ENCODE results near the gene SP6. TPM values are rescaled to one million over a fixed set of nuclear protein-coding genes. Genes with fewer than 3 reads are reported as not detected.

Gene SP6
- polyA plus RNA-seq, 4 donors, result 1.6 to 4.9 (median 3.1) TPM

GRCh38 chr17:47810901-47811635, 39.9 kb downstream of the SP6 start:
- Histone ChIP-seq H3K9me3 (ENCODE audit: control insufficient read depth in 2 of 2, insufficient read depth in 1 of 2, low read depth in 1 of 2, low read length in 1 of 2) (no peaks in the 10 kb centered on the region), H3K4me3 (ENCODE audit: low read depth in 1 of 3, low read length in 3 of 3) (no peak overlapping the region), H3K4me1 (ENCODE audit: control insufficient read depth in 3 of 3, insufficient read depth in 2 of 3, low read depth in 1 of 3, low read length in 2 of 3) (peaks cover 0 to 19% (median 1%) of the 10 kb centered on the region in 3 donors), H3K36me3 (ENCODE audit: control insufficient read depth in 3 of 3, insufficient read depth in 2 of 3, low read depth in 1 of 3, low read length in 3 of 3) (peaks cover 7 to 86% (median 43%) of the 10 kb centered on the region in 3 donors), H3K27me3 (ENCODE audit: control insufficient read depth in 3 of 3, insufficient read depth in 3 of 3, low read length in 3 of 3) (no peaks in the 10 kb centered on the region), H3K27ac (ENCODE audit: low read depth in 1 of 3, low read length in 2 of 3) (peak overlapping the region; percentile 18 to 87 (median 81))
- WGBS, 3 donors, result 16 to 68% (median 48%) methylated on average over 9 of the region's 9 CpGs
- DNase-seq (peak in 1 of 2 donors; percentile 73), FAIRE-seq (no peak)

- H3K9me3 ChIP-seq (ENCODE audit: control insufficient read depth in 2 of 2, insufficient read depth in 1 of 2, low read depth in 1 of 2, low read length in 1 of 2), result no peaks in the 10 kb centered on the region
- H3K36me3 ChIP-seq (ENCODE audit: control insufficient read depth in 3 of 3, insufficient read depth in 2 of 3, low read depth in 1 of 3, low read length in 3 of 3), result peaks cover 3 to 79% (median 36%) of the 10 kb centered on the region in 3 donors
- H3K4me1 ChIP-seq (ENCODE audit: control insufficient read depth in 3 of 3, insufficient read depth in 2 of 3, low read depth in 1 of 3, low read length in 2 of 3), result peaks cover 0 to 19% (median 1%) of the 10 kb centered on the region in 3 donors
- H3K4me3 ChIP-seq (ENCODE audit: low read depth in 1 of 3, low read length in 3 of 3), result no peak overlapping the region
- DNase-seq (peak; percentile 91 to 97), FAIRE-seq (no peak)
- peak overlapping the region; percentile 18 to 87 (median 81) for H3K27ac ChIP-seq (ENCODE audit: low read depth in 1 of 3, low read length in 2 of 3)
- no peaks in the 10 kb centered on the region for H3K27me3 ChIP-seq (ENCODE audit: control insufficient read depth in 3 of 3, insufficient read depth in 3 of 3, low read length in 3 of 3)
- 13 to 46% (median 31%) methylated on average over 10 of the region's 10 CpGs for WGBS, 3 donors
These were observed 40.7 kb downstream of the SP6 start for GRCh38 chr17:47810200-47810821.

- no peak for FAIRE-seq
- Histone ChIP-seq H3K9me3 (ENCODE audit: control insufficient read depth in 2 of 2, insufficient read depth in 1 of 2, low read depth in 1 of 2, low read length in 1 of 2) (no peaks in the 10 kb centered on the region), H3K27me3 (ENCODE audit: control insufficient read depth in 3 of 3, insufficient read depth in 3 of 3, low read length in 3 of 3) (no peaks in the 10 kb centered on the region), H3K4me1 (ENCODE audit: control insufficient read depth in 3 of 3, insufficient read depth in 2 of 3, low read depth in 1 of 3, low read length in 2 of 3) (peaks cover 0 to 19% (median 1%) of the 10 kb centered on the region in 3 donors), H3K36me3 (ENCODE audit: control insufficient read depth in 3 of 3, insufficient read depth in 2 of 3, low read depth in 1 of 3, low read length in 3 of 3) (peaks cover 3 to 65% (median 23%) of the 10 kb centered on the region in 3 donors), H3K4me3 (ENCODE audit: low read depth in 1 of 3, low read length in 3 of 3) (no peak overlapping the region), H3K27ac (ENCODE audit: low read depth in 1 of 3, low read length in 2 of 3) (no peak overlapping the region)
- DNase-seq, result no peak
- 89 to 94% (median 90%) methylated on average over 22 of the region's 22 CpGs for WGBS, 3 donors
These were observed 42.0 kb downstream of the SP6 start for GRCh38 chr17:47808830-47809480.

GRCh38 chr17:47808036-47808829, 42.7 kb downstream of the SP6 start:
- H3K36me3 ChIP-seq (ENCODE audit: control insufficient read depth in 3 of 3, insufficient read depth in 2 of 3, low read depth in 1 of 3, low read length in 3 of 3), result peaks cover 3 to 58% (median 21%) of the 10 kb centered on the region in 3 donors
- no peak for DNase-seq
- H3K27ac ChIP-seq (ENCODE audit: low read depth in 1 of 3, low read length in 2 of 3), result no peak overlapping the region
- H3K4me3 ChIP-seq (ENCODE audit: low read depth in 1 of 3, low read length in 3 of 3), result no peak overlapping the region
- peaks cover 0 to 19% (median 1%) of the 10 kb centered on the region in 3 donors for H3K4me1 ChIP-seq (ENCODE audit: control insufficient read depth in 3 of 3, insufficient read depth in 2 of 3, low read depth in 1 of 3, low read length in 2 of 3)
- no peaks in the 10 kb centered on the region for H3K9me3 ChIP-seq (ENCODE audit: control insufficient read depth in 2 of 2, insufficient read depth in 1 of 2, low read depth in 1 of 2, low read length in 1 of 2)
- no peak for FAIRE-seq
- WGBS, 3 donors, result 89 to 95% (median 90%) methylated on average over 19 to 20 of the region's 20 CpGs
- no peaks in the 10 kb centered on the region for H3K27me3 ChIP-seq (ENCODE audit: control insufficient read depth in 3 of 3, insufficient read depth in 3 of 3, low read length in 3 of 3)

- no peak overlapping the region for H3K4me3 ChIP-seq (ENCODE audit: low read depth in 1 of 3, low read length in 3 of 3)
- H3K4me1 ChIP-seq (ENCODE audit: control insufficient read depth in 3 of 3, insufficient read depth in 2 of 3, low read depth in 1 of 3, low read length in 2 of 3), result peaks cover 0 to 19% (median 1%) of the 10 kb centered on the region in 3 donors
- FAIRE-seq (no peak), DNase-seq (no peak)
- H3K36me3 ChIP-seq (ENCODE audit: control insufficient read depth in 3 of 3, insufficient read depth in 2 of 3, low read depth in 1 of 3, low read length in 3 of 3), result peaks cover 3 to 50% (median 17%) of the 10 kb centered on the region in 3 donors
- H3K27ac ChIP-seq (ENCODE audit: low read depth in 1 of 3, low read length in 2 of 3), result no peak overlapping the region
- no peaks in the 10 kb centered on the region for H3K9me3 ChIP-seq (ENCODE audit: control insufficient read depth in 2 of 2, insufficient read depth in 1 of 2, low read depth in 1 of 2, low read length in 1 of 2)
- WGBS, 3 donors, result 84 to 99% (median 93%) methylated on average over 10 to 11 of the region's 11 CpGs
- H3K27me3 ChIP-seq (ENCODE audit: control insufficient read depth in 3 of 3, insufficient read depth in 3 of 3, low read length in 3 of 3), result no peaks in the 10 kb centered on the region
These were observed 43.5 kb downstream of the SP6 start for GRCh38 chr17:47807421-47807820.

DNA sequence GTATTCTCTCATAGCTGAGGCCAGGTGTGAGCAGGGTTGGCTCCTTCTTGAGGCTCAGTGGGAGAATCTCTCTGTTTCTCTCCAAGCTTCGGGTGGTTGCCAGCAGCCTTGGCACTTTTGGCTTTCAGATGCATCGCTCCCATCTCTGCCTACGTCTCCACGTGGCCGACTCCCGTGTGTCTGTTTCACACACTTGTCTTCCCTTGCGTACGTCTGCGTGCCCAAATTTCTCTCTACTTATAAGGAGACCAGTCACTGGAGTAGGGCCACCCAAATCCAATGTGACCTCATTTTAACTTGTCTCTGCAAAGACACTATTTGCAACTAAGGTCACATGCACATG, 44.1 kb downstream of the SP6 start:
- Histone ChIP-seq H3K4me3 (ENCODE audit: low read depth in 1 of 3, low read length in 3 of 3) (no peak overlapping the region), H3K27me3 (ENCODE audit: control insufficient read depth in 3 of 3, insufficient read depth in 3 of 3, low read length in 3 of 3) (no peaks in the 10 kb centered on the region), H3K27ac (ENCODE audit: low read depth in 1 of 3, low read length in 2 of 3) (no peak overlapping the region), H3K9me3 (ENCODE audit: control insufficient read depth in 2 of 2, insufficient read depth in 1 of 2, low read depth in 1 of 2, low read length in 1 of 2) (no peaks in the 10 kb centered on the region), H3K4me1 (ENCODE audit: control insufficient read depth in 3 of 3, insufficient read depth in 2 of 3, low read depth in 1 of 3, low read length in 2 of 3) (peaks cover 0 to 19% (median 1%) of the 10 kb centered on the region in 3 donors), H3K36me3 (ENCODE audit: control insufficient read depth in 3 of 3, insufficient read depth in 2 of 3, low read depth in 1 of 3, low read length in 3 of 3) (peaks cover 3 to 46% (median 17%) of the 10 kb centered on the region in 3 donors)
- FAIRE-seq (no peak), DNase-seq (no peak)
- WGBS, 3 donors, result 93 to 94% (median 94%) methylated on average over 9 of the region's 9 CpGs

DNA sequence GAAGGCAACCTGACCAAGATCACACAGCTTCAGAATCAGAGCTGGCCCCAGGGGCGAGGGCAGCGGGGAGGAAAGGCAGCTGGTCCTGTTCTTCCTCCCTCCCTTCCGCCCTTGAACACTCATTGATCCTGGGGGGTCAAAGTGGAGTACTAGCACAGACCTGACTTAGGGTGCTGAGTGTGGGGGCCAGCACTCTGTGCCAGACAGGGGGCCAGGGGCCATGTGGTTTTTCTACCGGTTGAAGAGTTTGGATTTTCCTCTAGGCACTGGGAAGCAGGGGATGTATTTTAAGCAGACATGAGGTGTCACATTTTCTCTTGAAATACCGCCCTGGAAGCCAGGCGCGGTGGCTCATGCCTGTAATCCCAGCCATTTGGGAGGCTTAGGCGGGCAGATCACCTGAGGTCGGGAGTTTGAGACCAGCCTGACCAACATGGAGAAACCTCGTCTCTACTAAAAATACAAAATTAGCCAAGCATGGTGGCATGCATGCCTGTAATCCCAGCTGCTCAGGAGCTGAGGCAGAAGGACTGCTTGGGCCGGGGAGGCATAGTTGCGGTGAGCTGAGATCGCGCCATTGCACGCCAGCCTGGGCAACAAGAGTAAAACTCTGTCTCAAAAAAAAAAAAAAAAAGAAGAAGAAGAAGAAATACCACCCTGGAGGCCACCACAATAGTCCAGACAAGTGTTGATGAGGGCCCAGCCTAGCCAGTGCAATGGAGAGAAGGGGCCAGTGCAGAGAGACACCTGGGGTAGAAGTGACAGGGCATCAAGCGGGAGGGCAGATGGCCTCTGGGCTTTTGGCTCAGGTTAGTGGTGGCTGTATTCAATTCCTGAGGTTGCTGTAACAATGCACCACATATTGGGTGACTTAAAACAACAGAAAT, 44.7 kb downstream of the SP6 start:
- Histone ChIP-seq H3K4me3 (ENCODE audit: low read depth in 1 of 3, low read length in 3 of 3) (no peak overlapping the region), H3K36me3 (ENCODE audit: control insufficient read depth in 3 of 3, insufficient read depth in 2 of 3, low read depth in 1 of 3, low read length in 3 of 3) (peaks cover 3 to 43% (median 17%) of the 10 kb centered on the region in 3 donors), H3K27me3 (ENCODE audit: control insufficient read depth in 3 of 3, insufficient read depth in 3 of 3, low read length in 3 of 3) (no peaks in the 10 kb centered on the region), H3K4me1 (ENCODE audit: control insufficient read depth in 3 of 3, insufficient read depth in 2 of 3, low read depth in 1 of 3, low read length in 2 of 3) (peaks cover 0 to 19% (median 1%) of the 10 kb centered on the region in 3 donors), H3K9me3 (ENCODE audit: control insufficient read depth in 2 of 2, insufficient read depth in 1 of 2, low read depth in 1 of 2, low read length in 1 of 2) (no peaks in the 10 kb centered on the region), H3K27ac (ENCODE audit: low read depth in 1 of 3, low read length in 2 of 3) (no peak overlapping the region)
- WGBS, 3 donors, result 92% methylated on average over 16 of the region's 16 CpGs
- no peak for DNase-seq
- no peak for FAIRE-seq

Data from small intestine (tissue), 7 donors.